Astrocyte (in vitro differentiated cells and primary cell): ENCODE data around the gene SLC25A17.

Experiments
- CTCF ChIP-seq: IDR thresholded peaks from 2 replicates; pipeline ENCODE4 v1.5.1; 2011; ENCODE audit warnings: low read depth, mild to moderate bottlenecking, inconsistent platforms, low read length, moderate library complexity; ENCODE audit not compliant: insufficient read depth
- EZH2 ChIP-seq: IDR thresholded peaks from 2 replicates; pipeline ENCODE4 v1.6.1; 2012; ENCODE audit warnings: mild to moderate bottlenecking, low read length, inconsistent platforms; ENCODE audit not compliant: insufficient read depth

- TF ChIP-seq CTCF (no peak), EZH2 (no peak)
These were observed 27.9 kb downstream of the SLC25A17 start for GRCh38 chr22:40791241-40791640.
